Natural killer cell (primary cell): Measurements from ENCODE around the gene IKZF2. TPM values are rescaled to one million over a fixed set of nuclear protein-coding genes. Genes with fewer than 3 reads are reported as not detected.

Experiments used
- ATAC-seq, 3 donors: fragments of 150-1000 bp in 2 of 3; fragments of 200-7000 bp in 1 of 3; cut with Tn5 transposase; 1 replicate in 1 of 3; 2 replicates in 2 of 3; pipeline ENCODE4 v1.10.0; 2021; ENCODE audit warnings: mild to moderate bottlenecking in 2 of 3, moderate library complexity in 2 of 3
- DNase-seq, 2 donors: peaks; one replicate each; pipeline versions ENCODE4 v3.0.0 to v3.0.0-alpha.2; 2013 to 2021; ENCODE audit warnings: mixed read lengths in 1 of 2
- H3K27ac ChIP-seq: one replicate; pipeline ENCODE4 v1.5.1; 2013; ENCODE audit warnings: mild to moderate bottlenecking, low read length
- H3K27me3 ChIP-seq: one replicate; pipeline ENCODE4 v1.6.1; 2013; ENCODE audit warnings: low read length; ENCODE audit not compliant: control insufficient read depth, insufficient read depth
- H3K36me3 ChIP-seq: one replicate; pipeline ENCODE4 v1.6.1; 2013; ENCODE audit warnings: low read length; ENCODE audit not compliant: control insufficient read depth, insufficient read depth
- H3K4me1 ChIP-seq: one replicate; pipeline ENCODE4 v1.6.1; 2013; ENCODE audit warnings: low read length; ENCODE audit not compliant: control insufficient read depth, insufficient read depth
- H3K4me3 ChIP-seq: one replicate; pipeline ENCODE4 v1.5.1; 2013; ENCODE audit warnings: low read length
- H3K9me3 ChIP-seq: one replicate; pipeline ENCODE4 v1.6.1; 2013; ENCODE audit warnings: low read length; ENCODE audit not compliant: control insufficient read depth, insufficient read depth
- H3K27ac Mint-ChIP-seq, 2 donors: one replicate each; pipeline ENCODE4 v1.8.0; 2022; ENCODE audit warnings: mild to moderate bottlenecking in 2 of 2, mixed read lengths in 2 of 2, moderate library complexity in 1 of 2
- H3K27me3 Mint-ChIP-seq, 2 donors: one replicate each; pipeline ENCODE4 v1.8.0; 2022; ENCODE audit warnings: low read depth in 2 of 2, mixed read lengths in 2 of 2
- H3K36me3 Mint-ChIP-seq: one replicate; pipeline ENCODE4 v1.8.0; 2022; ENCODE audit warnings: mixed read lengths
- H3K4me1 Mint-ChIP-seq, 2 donors: one replicate each; pipeline ENCODE4 v1.8.0; 2022; ENCODE audit warnings: mixed read lengths in 2 of 2
- H3K4me3 Mint-ChIP-seq: one replicate; pipeline ENCODE4 v1.8.0; 2022; ENCODE audit warnings: mild to moderate bottlenecking, moderate library complexity, mixed read lengths
- H3K9me3 Mint-ChIP-seq, 2 donors: one replicate each; pipeline ENCODE4 v1.8.0; 2022; ENCODE audit warnings: mixed read lengths in 2 of 2
- WGBS: methylation state at CpG from one replicate; pipeline ENCODE4 v1.1.7; 2013; ENCODE audit warnings: missing lambda C conversion rate; ENCODE audit not compliant: insufficient coverage; 5-methylcytosine and 5-hydroxymethylcytosine counted together
- intact Hi-C: fragments of 100-400 bp; cut with micrococcal nuclease; formaldehyde crosslinking; loops from one replicate; pipeline ENCODE4 v1.14.2; 2022
- total RNA-seq, 4 donors: library from RNA; stranded (reverse); fragments of 120-200 nt in 1 of 4; gene quantifications; one replicate each; pipeline versions ENCODE4 v1.2.3 to v1.2.4, GENCODE V29; 2013 to 2022
- TF ChIP-seq, protein P1 (sequence below): fragments of 200-600 bp; IDR thresholded peaks from one replicate; pipeline ENCODE4 v1.8.0; 2022; ENCODE audit warnings: antibody characterized with exemption

The IKZF2 gene
- total RNA-seq, 3 donors from 2014 or later (not counting 1 experiment from before 2014, with no cell fraction given) = 74.4 to 162 (median 133) TPM

DNA sequence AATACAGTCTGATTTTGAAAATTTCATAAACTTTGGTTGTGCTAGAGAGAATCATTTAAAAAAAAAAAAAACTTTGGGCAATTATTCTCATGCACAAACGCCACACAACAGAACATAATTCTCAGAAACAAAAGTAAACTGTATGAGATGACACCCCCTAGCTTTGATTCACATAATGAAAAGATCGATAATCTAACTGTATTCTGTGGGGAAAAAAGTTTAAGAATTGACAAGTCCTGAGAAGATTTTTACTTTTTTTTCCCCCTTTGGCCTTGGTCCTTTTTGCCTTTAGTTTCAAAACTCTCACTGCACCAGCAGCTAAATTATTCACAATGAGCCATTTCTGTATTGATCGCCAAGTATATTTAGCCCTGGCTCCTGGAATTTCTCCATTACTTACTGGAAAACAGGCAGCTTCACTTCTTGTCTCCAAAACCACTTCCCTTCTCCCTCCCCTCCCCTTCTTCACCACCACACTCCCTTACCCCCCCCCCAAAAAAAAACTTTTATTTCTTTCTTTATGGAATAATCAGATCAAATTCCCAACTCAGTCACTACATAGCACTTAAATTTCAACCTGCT, 2.0 kb downstream of the IKZF2 start:
- H3K27me3 Mint-ChIP-seq = no peaks in the 10 kb centered on the region
- H3K27ac ChIP-seq = peak overlapping the region; percentile 79

DNA sequence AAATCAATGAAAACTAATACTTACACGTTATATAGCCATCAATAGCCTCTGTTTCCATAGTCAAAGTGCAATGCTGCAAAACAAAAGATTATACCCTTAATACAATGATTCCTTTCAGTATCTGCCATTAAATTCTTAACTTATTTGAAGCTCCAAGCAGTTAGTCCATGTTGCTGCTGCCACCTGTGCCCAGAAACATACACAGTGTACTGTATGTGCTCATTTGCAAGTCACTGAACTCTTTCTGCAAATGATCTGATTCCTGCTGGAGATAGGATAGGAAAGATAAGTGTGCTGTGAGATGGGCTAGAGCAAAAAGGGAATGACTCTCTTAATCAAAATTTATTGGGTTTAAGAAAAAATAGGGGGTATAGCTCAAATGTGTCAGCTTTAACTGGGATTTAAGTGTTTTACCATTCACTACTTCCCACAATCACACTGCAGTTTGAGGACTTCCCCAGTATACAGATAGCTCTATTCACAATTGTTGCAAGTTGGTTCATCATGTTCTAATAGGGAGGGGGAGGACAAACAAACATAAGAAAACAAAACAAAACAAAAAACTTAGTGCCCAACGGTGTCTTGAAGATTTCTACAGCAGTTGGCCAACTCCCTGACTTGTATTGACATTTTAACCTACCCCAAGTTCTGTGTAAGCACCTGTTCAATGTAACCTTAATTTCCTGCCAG, 2.7 kb downstream of the IKZF2 start:
- Mint-ChIP-seq H3K27me3 (no peaks in the 10 kb centered on the region), H3K4me1 (peaks cover 70 to 80% of the 10 kb centered on the region in 2 donors), H3K27ac (peak overlapping the region; percentile 91 to 93), H3K4me3 (peak overlapping the region; percentile 98), H3K9me3 (no peaks in the 10 kb centered on the region), H3K36me3 (no peaks in the 10 kb centered on the region)
- H3K4me3 ChIP-seq = peak overlapping the region; percentile 91
- intact Hi-C loops = loop anchor here (2.0 to 5.0 kb wide), 2 partner anchors 30 to 131 kb away; no protein-coding TSS in a partner anchor
- H3K27ac ChIP-seq = peak overlapping the region; percentile 79
- peak in 1 of 2 donors; percentile 22 for DNase-seq
- 26% methylated on average over 2 of the region's 2 CpGs for WGBS
- H3K4me1 ChIP-seq = no peaks in the 10 kb centered on the region
- TF ChIP-seq, protein P1, sequence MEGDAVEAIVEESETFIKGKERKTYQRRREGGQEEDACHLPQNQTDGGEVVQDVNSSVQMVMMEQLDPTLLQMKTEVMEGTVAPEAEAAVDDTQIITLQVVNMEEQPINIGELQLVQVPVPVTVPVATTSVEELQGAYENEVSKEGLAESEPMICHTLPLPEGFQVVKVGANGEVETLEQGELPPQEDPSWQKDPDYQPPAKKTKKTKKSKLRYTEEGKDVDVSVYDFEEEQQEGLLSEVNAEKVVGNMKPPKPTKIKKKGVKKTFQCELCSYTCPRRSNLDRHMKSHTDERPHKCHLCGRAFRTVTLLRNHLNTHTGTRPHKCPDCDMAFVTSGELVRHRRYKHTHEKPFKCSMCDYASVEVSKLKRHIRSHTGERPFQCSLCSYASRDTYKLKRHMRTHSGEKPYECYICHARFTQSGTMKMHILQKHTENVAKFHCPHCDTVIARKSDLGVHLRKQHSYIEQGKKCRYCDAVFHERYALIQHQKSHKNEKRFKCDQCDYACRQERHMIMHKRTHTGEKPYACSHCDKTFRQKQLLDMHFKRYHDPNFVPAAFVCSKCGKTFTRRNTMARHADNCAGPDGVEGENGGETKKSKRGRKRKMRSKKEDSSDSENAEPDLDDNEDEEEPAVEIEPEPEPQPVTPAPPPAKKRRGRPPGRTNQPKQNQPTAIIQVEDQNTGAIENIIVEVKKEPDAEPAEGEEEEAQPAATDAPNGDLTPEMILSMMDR = no peak
- no peaks in the 10 kb centered on the region for H3K27me3 ChIP-seq
- H3K36me3 ChIP-seq = no peaks in the 10 kb centered on the region
- ATAC-seq = no peak
- no peaks in the 10 kb centered on the region for H3K9me3 ChIP-seq

More for the DNA sequence above, 2.0 kb downstream of the IKZF2 start:
- H3K27me3 ChIP-seq = no peaks in the 10 kb centered on the region
- H3K4me3 ChIP-seq = peak overlapping the region; percentile 91
- Mint-ChIP-seq H3K27ac (peak overlapping the region; percentile 91 to 93), H3K4me1 (peaks cover 71 to 80% of the 10 kb centered on the region in 2 donors), H3K4me3 (peak overlapping the region; percentile 98), H3K36me3 (no peaks in the 10 kb centered on the region), H3K9me3 (no peaks in the 10 kb centered on the region)
- intact Hi-C loops = loop anchor here (2.0 to 5.0 kb wide), 2 partner anchors 31 to 132 kb away; no protein-coding TSS in a partner anchor
- no peak for ATAC-seq
- H3K36me3 ChIP-seq = no peaks in the 10 kb centered on the region
- TF ChIP-seq, protein P1 = no peak
- H3K4me1 ChIP-seq = no peaks in the 10 kb centered on the region
- no peaks in the 10 kb centered on the region for H3K9me3 ChIP-seq
- DNase-seq = no peak
- WGBS = 0% methylated on average over 1 of the region's 3 CpGs

DNA sequence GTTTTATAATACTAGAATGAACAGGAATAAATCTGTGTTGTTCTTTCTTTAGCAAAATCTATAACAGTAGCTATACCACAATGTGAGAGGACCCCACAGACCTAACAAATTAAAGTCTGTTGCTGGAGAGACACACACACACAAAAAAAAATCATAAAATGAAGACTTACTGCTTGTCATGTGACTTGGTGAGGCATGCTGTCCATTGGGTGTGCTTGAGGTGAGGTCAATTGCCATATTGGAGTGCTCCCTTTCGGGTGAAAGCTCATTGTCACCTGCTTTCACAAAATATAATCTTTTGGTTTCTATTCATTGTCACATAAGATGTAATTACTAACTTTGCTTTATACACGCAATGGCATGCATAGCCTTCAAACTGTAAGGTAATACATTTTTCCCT, 3.9 kb downstream of the IKZF2 start:
- Mint-ChIP-seq H3K27me3 (no peaks in the 10 kb centered on the region), H3K9me3 (no peaks in the 10 kb centered on the region), H3K27ac (peak overlapping the region; percentile 91 to 93), H3K4me1 (peaks cover 69 to 79% of the 10 kb centered on the region in 2 donors), H3K36me3 (peaks cover 6% of the 10 kb centered on the region), H3K4me3 (peak overlapping the region; percentile 98)
- 20% methylated on average over 1 of the region's 2 CpGs for WGBS
- Histone ChIP-seq H3K9me3 (no peaks in the 10 kb centered on the region), H3K27ac (peak overlapping the region; percentile 79), H3K4me1 (no peaks in the 10 kb centered on the region), H3K36me3 (no peaks in the 10 kb centered on the region), H3K4me3 (peak overlapping the region; percentile 91), H3K27me3 (no peaks in the 10 kb centered on the region)
- ATAC-seq = no peak
- peak in 1 of 2 donors; percentile 49 for DNase-seq
- TF ChIP-seq, protein P1 = no peak
- intact Hi-C loops = loop anchor here (2.0 to 5.0 kb wide), 2 partner anchors 130 to 145 kb away; no protein-coding TSS in a partner anchor
